NT2/D1 (cell line): Measurements from ENCODE around the gene RPGRIP1L.

ENCODE experiments used
- DNase-seq: peaks from one replicate; pipeline ENCODE4 v3.0.0-alpha.2; 2011; ENCODE audit warnings: low read depth, low spot score
- H3K27me3 ChIP-seq: 2 replicates; pipeline ENCODE4 v1.6.0; 2011; ENCODE audit warnings: mild to moderate bottlenecking; ENCODE audit not compliant: insufficient read length, insufficient read depth
- H3K36me3 ChIP-seq: 2 replicates; pipeline ENCODE4 v1.6.1; 2011; ENCODE audit warnings: mild to moderate bottlenecking, low read length, mixed read lengths; ENCODE audit not compliant: insufficient read depth, insufficient read length
- H3K4me1 ChIP-seq: 2 replicates; pipeline ENCODE4 v1.5.1; 2011; ENCODE audit not compliant: insufficient read depth, insufficient read length
- H3K4me3 ChIP-seq: 2 replicates; pipeline ENCODE4 v1.5.1; 2011; ENCODE audit warnings: low read depth; ENCODE audit not compliant: insufficient read length
- H3K9ac ChIP-seq: 2 replicates; pipeline ENCODE4 v1.6.0; 2011; ENCODE audit warnings: low read depth; ENCODE audit not compliant: insufficient read length
- H3K9me3 ChIP-seq: 2 replicates; pipeline ENCODE4 v1.5.1; 2011; ENCODE audit warnings: mild to moderate bottlenecking, low read length; ENCODE audit not compliant: insufficient read depth
- SUZ12 ChIP-seq: IDR thresholded peaks from 2 replicates; pipeline ENCODE4 v1.6.1; 2011; ENCODE audit not compliant: insufficient read length, insufficient read depth; ENCODE audit errors: extremely low read depth
- YY1 ChIP-seq: IDR thresholded peaks from 2 replicates; pipeline ENCODE4 v1.6.1; 2011; ENCODE audit not compliant: insufficient read length, insufficient read depth
- ZNF274 ChIP-seq: IDR thresholded peaks from 2 replicates; pipeline ENCODE4 v1.6.1; 2011; ENCODE audit warnings: mild to moderate bottlenecking, low read depth, low read length

Gene RPGRIP1L

GRCh38 chr16:53549970-53550690, 153.5 kb downstream of the RPGRIP1L start:
- H3K4me3 ChIP-seq, result no peak overlapping the region
- H3K4me1 ChIP-seq, result peaks cover 5% of the 10 kb centered on the region
- TF ChIP-seq YY1, result no peak
- TF ChIP-seq ZNF274, result no peak
- TF ChIP-seq SUZ12, result no peak
- H3K36me3 ChIP-seq, result no peaks in the 10 kb centered on the region
- H3K9me3 ChIP-seq, result no peaks in the 10 kb centered on the region
- peak; percentile 65 for DNase-seq
- H3K27me3 ChIP-seq, result peaks cover 13% of the 10 kb centered on the region
- no peak overlapping the region for H3K9ac ChIP-seq
